ENCODE data around the gene SOX13.

SOX13 gene

DNA sequence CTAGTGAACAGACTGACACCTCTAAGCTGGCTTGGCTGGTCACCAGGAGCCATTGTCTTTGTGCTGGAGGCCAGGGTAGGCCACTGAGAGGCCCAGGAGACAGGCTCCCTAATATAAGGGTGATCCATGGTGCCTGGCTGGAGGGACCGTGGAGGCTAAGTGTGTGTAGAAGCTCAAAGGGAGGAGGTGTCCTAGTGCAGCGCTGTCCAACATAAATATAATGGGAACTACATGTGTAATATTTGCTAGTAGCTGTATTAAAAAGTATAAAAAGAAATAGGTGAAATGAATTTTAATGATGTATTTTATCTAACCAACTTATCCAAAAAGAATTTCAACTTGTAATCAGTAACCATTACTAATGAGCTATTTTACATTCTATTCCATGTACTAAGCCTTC is 35.0 kb downstream of the SOX13 start:
- Histone ChIP-seq H2BK5ac (ENCODE audit: low read depth, low read length, poor library complexity, severe bottlenecking) (no peak overlapping the region), H4K91ac (ENCODE audit: low read length) (no peak overlapping the region), H2BK120ac (ENCODE audit: low read depth, low read length) (no peak overlapping the region), H3K79me1 (replicated peaks; ENCODE audit: low read length, poor library complexity, severe bottlenecking) (peaks cover 3% of the 10 kb centered on the region), H3K14ac (ENCODE audit: low read length in 2 of 2) (no peak overlapping the region), H3K4me2 (ENCODE audit: low read length, poor library complexity, severe bottlenecking) (no peak overlapping the region), H2AFZ (ENCODE audit: low read depth, low read length) (no peak overlapping the region), H3K36me3 (ENCODE audit: control insufficient read depth in 1 of 2, insufficient read depth in 2 of 2, low read depth in 1 of 2, low read length in 2 of 2) (no peaks in the 10 kb centered on the region), H3K27me3 (ENCODE audit: control insufficient read depth in 1 of 2, insufficient read depth in 1 of 2, low read length in 2 of 2) (no peaks in the 10 kb centered on the region), H3K9ac (ENCODE audit: low read length) (no peak overlapping the region), H3K18ac (ENCODE audit: low read depth in 1 of 2, low read length in 2 of 2) (no peak overlapping the region), H3K23ac (ENCODE audit: low read length in 2 of 2) (no peak overlapping the region), H2BK12ac (ENCODE audit: low read length in 2 of 2) (no peak overlapping the region), H3K9me3 (ENCODE audit: control insufficient read depth, low read length) (no peaks in the 10 kb centered on the region), H3K4me1 (ENCODE audit: control insufficient read depth, insufficient read depth, low read depth, low read length) (peaks cover 11% of the 10 kb centered on the region), H3K27ac (ENCODE audit: low read length, poor library complexity, severe bottlenecking) (no peak overlapping the region), H3K4ac (ENCODE audit: low read depth in 1 of 2, low read length in 2 of 2) (no peak overlapping the region), H2BK15ac (ENCODE audit: low read depth, poor library complexity, severe bottlenecking) (no peak overlapping the region), H3K4me3 (ENCODE audit: insufficient read depth in 1 of 2, low read depth in 1 of 2, low read length in 2 of 2) (no peak overlapping the region), H4K8ac (ENCODE audit: low read length) (no peak overlapping the region), H2AK5ac (ENCODE audit: low read length, severe bottlenecking) (no peak overlapping the region)
- DNase-seq: no peak
- 90% methylated on average over 2 of the region's 2 CpGs for WGBS

DNA sequence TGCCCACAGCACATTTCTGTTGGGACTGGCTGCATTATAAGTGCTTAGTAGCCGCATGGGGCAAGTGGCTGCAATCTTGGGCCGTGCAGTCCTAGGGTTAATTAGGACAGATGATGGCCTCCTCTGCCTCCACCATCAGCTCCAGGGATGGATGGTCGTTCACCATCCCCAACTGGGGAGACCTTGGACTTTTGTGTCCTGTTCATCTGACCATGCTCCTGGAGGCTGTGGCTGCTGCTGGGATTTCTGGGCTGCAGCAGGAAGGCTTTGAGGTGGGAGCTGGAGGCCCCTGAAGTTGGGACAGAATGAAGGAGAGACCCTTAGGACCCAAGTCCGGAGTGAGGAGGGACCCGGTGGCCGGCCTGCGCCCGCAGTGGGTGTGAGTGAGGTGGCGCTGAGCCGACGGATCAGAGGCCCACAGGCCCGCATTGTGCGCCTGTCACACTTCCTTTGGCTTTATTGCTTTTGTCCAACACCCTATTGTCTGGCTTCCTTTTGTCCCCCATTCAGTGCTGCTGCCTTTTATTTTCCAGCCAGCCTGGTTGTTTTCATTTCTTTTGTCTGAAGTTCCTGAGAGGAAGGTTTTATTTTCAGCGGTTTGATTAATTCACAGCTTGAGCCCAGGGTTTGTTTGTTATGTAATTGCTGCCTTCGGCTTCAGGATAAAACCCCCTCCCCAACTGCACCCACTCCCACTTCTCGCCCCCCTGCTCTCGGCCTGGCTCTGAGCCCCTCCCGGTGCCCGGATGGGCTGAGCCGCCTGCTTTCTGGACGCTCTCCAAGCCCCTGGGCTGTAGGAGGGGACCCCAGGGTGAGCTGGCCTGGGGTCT is 35.6 kb downstream of the SOX13 start:
- Histone ChIP-seq H3K9me3 (ENCODE audit: control insufficient read depth, low read length) (no peaks in the 10 kb centered on the region), H3K18ac (ENCODE audit: low read depth in 1 of 2, low read length in 2 of 2) (no peak overlapping the region), H3K79me1 (replicated peaks; ENCODE audit: low read length, poor library complexity, severe bottlenecking) (peaks cover 5% of the 10 kb centered on the region), H2BK5ac (ENCODE audit: low read depth, low read length, poor library complexity, severe bottlenecking) (no peak overlapping the region), H3K27ac (ENCODE audit: low read length, poor library complexity, severe bottlenecking) (no peak overlapping the region), H3K4ac (ENCODE audit: low read depth in 1 of 2, low read length in 2 of 2) (no peak overlapping the region), H2BK15ac (ENCODE audit: low read depth, poor library complexity, severe bottlenecking) (no peak overlapping the region), H3K27me3 (ENCODE audit: control insufficient read depth in 1 of 2, insufficient read depth in 1 of 2, low read length in 2 of 2) (no peaks in the 10 kb centered on the region), H3K9ac (ENCODE audit: low read length) (no peak overlapping the region), H2BK12ac (ENCODE audit: low read length in 2 of 2) (no peak overlapping the region), H3K14ac (ENCODE audit: low read length in 2 of 2) (no peak overlapping the region), H3K4me1 (ENCODE audit: control insufficient read depth, insufficient read depth, low read depth, low read length) (peaks cover 14% of the 10 kb centered on the region), H3K4me2 (ENCODE audit: low read length, poor library complexity, severe bottlenecking) (no peak overlapping the region), H4K91ac (ENCODE audit: low read length) (no peak overlapping the region), H3K36me3 (ENCODE audit: control insufficient read depth in 1 of 2, insufficient read depth in 2 of 2, low read depth in 1 of 2, low read length in 2 of 2) (no peaks in the 10 kb centered on the region), H3K4me3 (ENCODE audit: insufficient read depth in 1 of 2, low read depth in 1 of 2, low read length in 2 of 2) (no peak overlapping the region), H4K8ac (ENCODE audit: low read length) (no peak overlapping the region), H2AK5ac (ENCODE audit: low read length, severe bottlenecking) (no peak overlapping the region), H3K23ac (ENCODE audit: low read length in 2 of 2) (no peak overlapping the region), H2AFZ (ENCODE audit: low read depth, low read length) (no peak overlapping the region), H2BK120ac (ENCODE audit: low read depth, low read length) (no peak overlapping the region)
- no peak for DNase-seq
- 69% methylated on average over 19 of the region's 21 CpGs for WGBS

DNA sequence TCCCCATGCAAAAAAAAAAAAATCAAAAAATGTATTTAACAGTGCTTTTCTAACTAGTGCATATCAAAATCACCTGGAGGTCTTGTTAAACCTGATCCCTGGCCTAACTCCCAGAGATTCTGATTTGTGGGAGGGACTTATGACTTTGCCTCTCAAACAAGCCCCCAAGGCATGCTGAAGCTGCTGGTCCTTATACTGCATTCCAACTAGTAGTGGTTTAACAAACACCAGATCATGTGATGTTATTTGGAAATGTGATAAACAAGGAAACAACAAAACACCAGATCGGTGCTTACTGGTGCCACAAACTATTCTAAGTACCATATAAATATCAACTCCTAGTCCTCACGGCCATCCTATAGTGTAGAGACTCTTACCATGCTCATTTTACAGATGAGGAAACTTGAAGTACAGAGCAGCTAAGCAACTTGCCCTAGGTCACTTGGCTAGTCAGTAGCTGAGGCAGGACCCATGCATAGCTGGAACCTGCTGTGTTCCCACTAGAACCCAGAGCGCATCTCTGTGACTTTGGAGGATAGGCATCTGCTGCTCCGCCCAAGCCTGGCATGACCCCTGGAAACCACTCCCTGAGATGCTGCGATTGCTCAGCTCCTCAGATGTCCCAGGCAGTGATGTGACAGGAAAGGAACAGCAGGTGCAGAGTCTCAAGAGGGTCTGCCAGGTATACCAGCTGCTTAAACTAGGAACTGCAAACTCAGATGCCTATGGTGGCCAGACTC is 38.1 kb downstream of the SOX13 start:
- no peak overlapping the region for H2AK5ac ChIP-seq (ENCODE audit: low read length, severe bottlenecking)
- peaks cover 5% of the 10 kb centered on the region for H3K79me1 ChIP-seq (replicated peaks; ENCODE audit: low read length, poor library complexity, severe bottlenecking)
- no peak overlapping the region for H4K8ac ChIP-seq (ENCODE audit: low read length)
- H2BK120ac ChIP-seq (ENCODE audit: low read depth, low read length): no peak overlapping the region
- no peaks in the 10 kb centered on the region for H3K9me3 ChIP-seq (ENCODE audit: control insufficient read depth, low read length)
- H3K36me3 ChIP-seq (ENCODE audit: control insufficient read depth in 1 of 2, insufficient read depth in 2 of 2, low read depth in 1 of 2, low read length in 2 of 2): peaks cover 0 to 3% of the 10 kb centered on the region in 2 experiments
- no peak overlapping the region for H3K4ac ChIP-seq (ENCODE audit: low read depth in 1 of 2, low read length in 2 of 2)
- no peak overlapping the region for H3K14ac ChIP-seq (ENCODE audit: low read length in 2 of 2)
- H3K27me3 ChIP-seq (ENCODE audit: control insufficient read depth in 1 of 2, insufficient read depth in 1 of 2, low read length in 2 of 2): no peaks in the 10 kb centered on the region
- H3K18ac ChIP-seq (ENCODE audit: low read depth in 1 of 2, low read length in 2 of 2): peak overlapping the region in 1 of 2 experiments; percentile 35
- no peak overlapping the region for H2BK15ac ChIP-seq (ENCODE audit: low read depth, poor library complexity, severe bottlenecking)
- no peak overlapping the region for H3K9ac ChIP-seq (ENCODE audit: low read length)
- H3K23ac ChIP-seq (ENCODE audit: low read length in 2 of 2): no peak overlapping the region
- H4K91ac ChIP-seq (ENCODE audit: low read length): no peak overlapping the region
- H3K4me1 ChIP-seq (ENCODE audit: control insufficient read depth, insufficient read depth, low read depth, low read length): peaks cover 7% of the 10 kb centered on the region
- WGBS: 81% methylated on average over 5 of the region's 5 CpGs
- H2BK5ac ChIP-seq (ENCODE audit: low read depth, low read length, poor library complexity, severe bottlenecking): no peak overlapping the region
- H2AFZ ChIP-seq (ENCODE audit: low read depth, low read length): no peak overlapping the region
- DNase-seq: no peak
- H2BK12ac ChIP-seq (ENCODE audit: low read length in 2 of 2): no peak overlapping the region
- H3K27ac ChIP-seq (ENCODE audit: low read length, poor library complexity, severe bottlenecking): no peak overlapping the region
- no peak overlapping the region for H3K4me2 ChIP-seq (ENCODE audit: low read length, poor library complexity, severe bottlenecking)
- H3K4me3 ChIP-seq (ENCODE audit: insufficient read depth in 1 of 2, low read depth in 1 of 2, low read length in 2 of 2): no peak overlapping the region

Data from mesenchymal stem cell (in vitro differentiated cells and primary cell).